GM19193 (cell line): ENCODE data around the gene NECTIN2.
"Not testable (repeated sequence)": the region's sequence is repeated elsewhere in the genome, so short reads cannot be mapped to it uniquely, and the experiment has no call there.

Experiments
- POLR2A ChIP-seq: IDR thresholded peaks from 4 replicates; pipeline ENCODE4 v1.6.1; 2011; ENCODE audit not compliant: insufficient read depth, insufficient read length; ENCODE audit errors: extremely low read depth

Gene NECTIN2

DNA sequence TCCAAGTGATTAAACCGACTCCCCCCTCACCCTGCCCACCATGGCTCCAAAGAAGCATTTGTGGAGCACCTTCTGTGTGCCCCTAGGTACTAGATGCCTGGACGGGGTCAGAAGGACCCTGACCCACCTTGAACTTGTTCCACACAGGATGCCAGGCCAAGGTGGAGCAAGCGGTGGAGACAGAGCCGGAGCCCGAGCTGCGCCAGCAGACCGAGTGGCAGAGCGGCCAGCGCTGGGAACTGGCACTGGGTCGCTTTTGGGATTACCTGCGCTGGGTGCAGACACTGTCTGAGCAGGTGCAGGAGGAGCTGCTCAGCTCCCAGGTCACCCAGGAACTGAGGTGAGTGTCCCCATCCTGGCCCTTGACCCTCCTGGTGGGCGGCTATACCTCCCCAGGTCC, 61.5 kb downstream of the NECTIN2 start:
- TF ChIP-seq POLR2A: no peak

- TF ChIP-seq POLR2A: no peak
Observed at GRCh38 chr19:44908074-44908835, 62.2 kb downstream of the NECTIN2 start.

DNA sequence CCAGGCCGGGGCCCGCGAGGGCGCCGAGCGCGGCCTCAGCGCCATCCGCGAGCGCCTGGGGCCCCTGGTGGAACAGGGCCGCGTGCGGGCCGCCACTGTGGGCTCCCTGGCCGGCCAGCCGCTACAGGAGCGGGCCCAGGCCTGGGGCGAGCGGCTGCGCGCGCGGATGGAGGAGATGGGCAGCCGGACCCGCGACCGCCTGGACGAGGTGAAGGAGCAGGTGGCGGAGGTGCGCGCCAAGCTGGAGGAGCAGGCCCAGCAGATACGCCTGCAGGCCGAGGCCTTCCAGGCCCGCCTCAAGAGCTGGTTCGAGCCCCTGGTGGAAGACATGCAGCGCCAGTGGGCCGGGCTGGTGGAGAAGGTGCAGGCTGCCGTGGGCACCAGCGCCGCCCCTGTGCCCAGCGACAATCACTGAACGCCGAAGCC, 62.8 kb downstream of the NECTIN2 start:
- TF ChIP-seq POLR2A: no peak

- no peak for TF ChIP-seq POLR2A
Observed at GRCh38 chr19:44909775-44910174, 63.7 kb downstream of the NECTIN2 start.

GRCh38 chr19:44912854-44913253, 66.8 kb downstream of the NECTIN2 start:
- no peak for TF ChIP-seq POLR2A

- not testable (repeated sequence) for TF ChIP-seq POLR2A
Observed at GRCh38 chr19:44914433-44915206, 68.5 kb downstream of the NECTIN2 start, which contains the start of gene APOC1. Gene APOC1, plus strand, starts transcription at chr19:44914608. Its CDS starts 284 bp downstream, at chr19:44914892.

DNA sequence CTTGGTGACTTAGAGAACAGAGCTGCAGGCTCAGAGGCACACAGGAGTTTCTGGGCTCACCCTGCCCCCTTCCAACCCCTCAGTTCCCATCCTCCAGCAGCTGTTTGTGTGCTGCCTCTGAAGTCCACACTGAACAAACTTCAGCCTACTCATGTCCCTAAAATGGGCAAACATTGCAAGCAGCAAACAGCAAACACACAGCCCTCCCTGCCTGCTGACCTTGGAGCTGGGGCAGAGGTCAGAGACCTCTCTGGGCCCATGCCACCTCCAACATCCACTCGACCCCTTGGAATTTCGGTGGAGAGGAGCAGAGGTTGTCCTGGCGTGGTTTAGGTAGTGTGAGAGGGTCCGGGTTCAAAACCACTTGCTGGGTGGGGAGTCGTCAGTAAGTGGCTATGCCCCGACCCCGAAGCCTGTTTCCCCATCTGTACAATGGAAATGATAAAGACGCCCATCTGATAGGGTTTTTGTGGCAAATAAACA, 78.2 kb downstream of the NECTIN2 start:
- no peak for TF ChIP-seq POLR2A

DNA sequence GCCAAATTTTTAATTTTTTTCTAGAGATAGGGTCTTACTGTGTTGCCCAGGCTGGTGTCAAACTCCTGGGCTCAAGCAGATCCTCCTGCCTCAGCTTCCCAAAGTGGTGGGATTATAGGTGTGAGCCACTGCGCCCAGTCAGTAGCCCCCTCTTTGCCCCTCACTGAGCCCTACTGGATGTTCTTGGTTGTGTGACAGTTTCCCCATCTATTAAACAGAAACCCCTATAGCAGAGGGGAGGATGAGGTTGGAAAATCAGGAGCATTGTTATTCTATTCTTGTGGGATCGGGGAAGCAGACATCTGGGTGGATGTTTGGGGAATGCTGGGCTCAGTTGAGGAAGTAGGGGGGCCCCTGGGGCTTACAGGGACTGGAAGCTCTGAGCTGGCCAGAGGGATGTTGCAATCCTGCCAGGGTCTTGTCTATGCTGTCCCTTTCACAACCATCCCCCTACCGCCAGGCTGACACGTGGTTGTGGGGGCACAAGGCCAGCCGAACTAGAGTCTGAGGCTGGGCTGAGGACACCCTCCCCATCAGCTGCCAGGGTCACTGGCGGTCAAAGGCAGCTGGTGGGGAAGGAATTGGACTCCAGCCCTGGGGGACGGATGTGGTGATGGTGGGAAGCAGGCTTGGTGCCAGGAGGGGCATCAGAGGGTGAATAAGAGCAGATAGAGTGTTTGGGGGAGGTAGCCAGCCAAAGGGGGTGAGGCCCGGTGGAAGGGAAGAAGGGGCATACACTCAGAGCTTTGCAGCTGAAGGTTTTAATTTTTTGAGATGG, 79.2 kb downstream of the NECTIN2 start:
- no peak for TF ChIP-seq POLR2A

DNA sequence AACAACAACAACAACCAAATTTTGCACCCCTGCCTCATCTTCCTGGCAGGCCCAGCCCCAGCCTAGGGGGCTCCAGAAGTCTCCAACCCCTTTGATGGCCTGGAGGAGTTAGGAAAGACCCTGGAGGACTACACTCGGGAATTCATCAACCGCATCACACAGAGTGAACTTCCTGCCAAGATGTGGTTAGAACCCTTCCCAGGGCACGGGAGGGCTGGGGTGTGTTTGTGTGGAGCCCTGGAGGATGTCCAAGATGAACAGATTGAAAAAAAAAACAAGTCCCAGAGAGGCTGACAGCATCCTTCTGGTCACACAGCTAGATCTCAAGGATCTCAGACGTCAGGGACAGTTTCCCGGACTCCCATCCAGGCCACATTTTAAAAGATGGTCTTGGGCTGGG, 81.6 kb downstream of the NECTIN2 start:
- no peak for TF ChIP-seq POLR2A

DNA sequence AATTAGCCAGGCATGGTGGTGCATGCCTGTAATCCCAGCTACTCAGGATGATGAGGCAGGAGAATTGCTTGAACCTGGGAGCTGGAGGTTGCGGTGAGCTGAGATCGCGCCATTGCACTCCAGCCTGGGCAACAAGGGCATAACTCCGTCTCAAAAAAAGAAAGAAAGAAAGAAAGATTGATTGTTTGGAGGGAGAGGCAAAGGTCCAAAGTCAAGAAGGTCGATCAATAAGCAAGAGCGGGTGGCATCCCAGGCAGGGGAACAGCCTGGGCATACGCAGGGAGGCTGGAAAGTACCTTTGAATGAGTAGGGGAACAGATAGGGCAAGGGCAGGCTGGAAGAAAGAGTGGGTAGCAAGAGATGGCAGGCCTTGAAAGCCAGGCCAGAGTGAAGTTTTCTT, 84.0 kb downstream of the NECTIN2 start:
- TF ChIP-seq POLR2A: no peak

GRCh38 chr19:44931541-44931940, 85.4 kb downstream of the NECTIN2 start:
- TF ChIP-seq POLR2A: no peak
